Spleen (tissue), 7 donors: ENCODE measurements around the gene BRINP3.

Experiments used
- POLR2A ChIP-seq, 3 donors: fragments of 450-650 bp; IDR thresholded peaks; one replicate each; pipeline ENCODE4 v1.5.1; 2017; ENCODE audit warnings: antibody characterized with exemption in 3 of 3, mild to moderate bottlenecking in 1 of 3
- POLR2AphosphoS5 ChIP-seq, 3 donors: sonication (generic); formaldehyde crosslinking; IDR thresholded peaks; one replicate each; pipeline ENCODE4 v1.5.1; 2017; ENCODE audit warnings: antibody characterized with exemption in 3 of 3
- TF ChIP-seq, protein P1 (sequence below), 11 experiments: fragments of 200-600 bp in 7 of 11; fragments of 450-650 bp in 4 of 11; sonication (generic) in 4 of 11; IDR thresholded peaks in 8 of 11; conservative IDR thresholded peaks in 3 of 11; 1 replicate in 7 of 11; 2 replicates in 4 of 11; pipeline versions ENCODE4 v1.4.0 to v1.8.0; 2016 to 2021; ENCODE audit warnings: antibody characterized with exemption in 11 of 11, inconsistent platforms in 4 of 11, mild to moderate bottlenecking in 1 of 11
- donor health status: DM: no; HTN: no; CAD: no; lungs with moderate emphysema.
- donor health status: DM: no; HTN: no; CAD: no.
- donor health status: DM: no; HTN: no; CAD: no.

- no peak for TF ChIP-seq POLR2AphosphoS5 (IDR thresholded peaks at IDR 0.05)
- TF ChIP-seq, protein P1, sequence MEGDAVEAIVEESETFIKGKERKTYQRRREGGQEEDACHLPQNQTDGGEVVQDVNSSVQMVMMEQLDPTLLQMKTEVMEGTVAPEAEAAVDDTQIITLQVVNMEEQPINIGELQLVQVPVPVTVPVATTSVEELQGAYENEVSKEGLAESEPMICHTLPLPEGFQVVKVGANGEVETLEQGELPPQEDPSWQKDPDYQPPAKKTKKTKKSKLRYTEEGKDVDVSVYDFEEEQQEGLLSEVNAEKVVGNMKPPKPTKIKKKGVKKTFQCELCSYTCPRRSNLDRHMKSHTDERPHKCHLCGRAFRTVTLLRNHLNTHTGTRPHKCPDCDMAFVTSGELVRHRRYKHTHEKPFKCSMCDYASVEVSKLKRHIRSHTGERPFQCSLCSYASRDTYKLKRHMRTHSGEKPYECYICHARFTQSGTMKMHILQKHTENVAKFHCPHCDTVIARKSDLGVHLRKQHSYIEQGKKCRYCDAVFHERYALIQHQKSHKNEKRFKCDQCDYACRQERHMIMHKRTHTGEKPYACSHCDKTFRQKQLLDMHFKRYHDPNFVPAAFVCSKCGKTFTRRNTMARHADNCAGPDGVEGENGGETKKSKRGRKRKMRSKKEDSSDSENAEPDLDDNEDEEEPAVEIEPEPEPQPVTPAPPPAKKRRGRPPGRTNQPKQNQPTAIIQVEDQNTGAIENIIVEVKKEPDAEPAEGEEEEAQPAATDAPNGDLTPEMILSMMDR (IDR thresholded peaks at IDR 0.05 in 8 of 11, conservative IDR thresholded peaks at IDR 0.05 in 3 of 11), result no peak
- TF ChIP-seq POLR2A (IDR thresholded peaks at IDR 0.05), result no peak
Measured at GRCh38 chr1:190413142-190413541, 64.5 kb downstream of the BRINP3 start.
